HT-29 (cell line): ENCODE data around the gene ZNF148. TPM values are rescaled to one million over a fixed set of nuclear protein-coding genes. Genes with fewer than 3 reads are reported as not detected.

Experiments
- DNase-seq: peaks from one replicate; pipeline ENCODE4 v3.0.0-alpha.2; 2015; ENCODE audit warnings: low spot score
- total RNA-seq: library from RNA; depleted of rRNA; stranded (reverse); fragments of >200 nt; shearing (Covaris generic); gene quantifications from 2 replicates; pipeline ENCODE4 v1.2.3, GENCODE V29; 2014

The ZNF148 gene
- total RNA-seq, 1 experiment from 2014 or later: 18.8 TPM

DNA sequence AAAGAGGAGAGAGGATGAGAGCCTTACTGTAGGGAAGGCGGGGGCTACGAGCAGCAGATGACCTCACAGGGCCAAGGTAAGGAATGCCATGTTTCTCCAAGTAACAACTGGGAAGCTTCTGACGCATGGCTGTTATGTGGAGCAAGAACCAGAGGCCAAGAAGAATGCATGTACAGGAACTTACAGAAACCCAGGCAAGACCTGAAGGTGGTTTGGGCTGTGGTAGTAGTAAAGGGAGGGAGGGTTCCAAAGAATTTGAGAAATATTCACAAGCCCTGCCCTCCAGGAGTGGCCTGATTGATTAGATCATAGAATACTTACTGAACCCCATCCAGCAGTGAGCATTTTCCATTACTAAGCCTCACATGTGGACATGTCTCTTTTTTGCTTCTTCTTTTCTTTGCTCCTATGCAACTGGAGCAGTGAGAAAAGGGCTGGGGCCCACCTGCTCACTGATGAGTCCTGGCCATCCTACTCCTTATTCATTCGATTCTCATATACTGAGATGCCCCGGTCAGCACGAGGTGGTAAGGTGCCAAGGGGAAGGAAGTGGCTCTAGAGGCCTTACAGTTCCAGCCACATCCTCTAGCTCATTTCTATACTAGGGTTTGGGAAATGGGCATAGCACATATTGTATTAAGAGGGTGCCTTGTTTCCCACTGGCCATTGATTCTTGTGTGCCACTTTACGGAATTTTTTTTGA lies 154.2 kb downstream of the ZNF148 start:
- no peak for DNase-seq

DNA sequence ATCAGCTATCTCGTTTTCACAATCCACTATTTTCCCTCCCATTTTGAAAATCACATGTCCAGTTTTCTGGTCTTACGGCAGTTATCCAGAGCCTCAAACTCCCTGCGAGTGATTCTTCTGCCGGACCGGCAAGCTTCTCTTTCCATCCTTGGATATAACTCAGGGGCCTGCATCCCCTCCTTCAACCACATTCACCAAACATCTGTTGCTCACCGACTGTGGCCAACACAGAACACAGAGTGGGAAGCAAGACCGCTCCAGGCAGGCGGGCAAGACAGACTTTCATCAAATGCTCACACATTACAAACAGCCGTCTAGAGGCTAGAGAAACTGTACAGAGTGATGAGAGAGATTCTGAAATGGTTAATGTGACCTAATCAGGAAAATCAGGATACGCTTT lies 154.9 kb downstream of the ZNF148 start:
- DNase-seq: no peak

DNA sequence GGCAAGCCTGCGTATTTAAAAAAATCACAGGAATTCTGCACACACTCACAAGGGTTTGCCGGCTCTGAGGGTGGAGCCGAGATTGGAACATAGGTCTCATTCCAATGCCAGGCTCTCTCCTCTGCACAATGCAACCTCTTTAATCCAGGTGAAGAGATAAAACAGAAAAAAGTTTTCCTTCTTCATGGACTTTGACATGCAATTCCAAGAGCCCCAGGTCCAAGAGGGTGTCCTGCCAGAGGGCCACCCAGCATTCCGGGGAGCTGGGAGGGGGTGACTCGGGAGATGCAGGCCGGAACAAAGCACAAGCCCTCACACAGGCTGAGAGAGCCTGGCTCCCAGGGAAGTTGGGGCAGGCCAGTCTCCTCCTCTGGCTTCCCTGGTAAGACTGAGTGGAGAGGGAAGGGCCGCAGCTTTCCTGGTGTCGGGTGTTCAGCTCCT lies 155.8 kb downstream of the ZNF148 start:
- DNase-seq: peak; percentile 79

DNA sequence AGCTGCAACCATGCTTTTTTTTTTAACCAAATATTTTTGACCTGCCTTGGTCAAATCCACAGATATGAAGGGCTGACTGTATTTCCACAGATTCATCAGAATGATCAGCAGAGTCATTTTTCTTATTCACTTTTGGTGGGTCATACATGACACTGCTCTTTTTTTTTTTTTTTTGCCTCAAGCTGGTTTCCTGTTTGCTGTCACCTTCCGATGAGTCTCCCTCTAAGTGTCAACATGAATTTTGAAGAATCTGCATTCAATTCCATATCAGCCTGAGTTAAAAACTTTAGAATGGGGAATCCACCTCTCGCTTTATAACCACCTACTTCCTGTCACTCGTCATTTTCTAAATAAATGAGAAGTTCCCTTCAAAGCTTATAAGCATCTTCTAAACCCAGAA lies 160.4 kb downstream of the ZNF148 start:
- no peak for DNase-seq

DNA sequence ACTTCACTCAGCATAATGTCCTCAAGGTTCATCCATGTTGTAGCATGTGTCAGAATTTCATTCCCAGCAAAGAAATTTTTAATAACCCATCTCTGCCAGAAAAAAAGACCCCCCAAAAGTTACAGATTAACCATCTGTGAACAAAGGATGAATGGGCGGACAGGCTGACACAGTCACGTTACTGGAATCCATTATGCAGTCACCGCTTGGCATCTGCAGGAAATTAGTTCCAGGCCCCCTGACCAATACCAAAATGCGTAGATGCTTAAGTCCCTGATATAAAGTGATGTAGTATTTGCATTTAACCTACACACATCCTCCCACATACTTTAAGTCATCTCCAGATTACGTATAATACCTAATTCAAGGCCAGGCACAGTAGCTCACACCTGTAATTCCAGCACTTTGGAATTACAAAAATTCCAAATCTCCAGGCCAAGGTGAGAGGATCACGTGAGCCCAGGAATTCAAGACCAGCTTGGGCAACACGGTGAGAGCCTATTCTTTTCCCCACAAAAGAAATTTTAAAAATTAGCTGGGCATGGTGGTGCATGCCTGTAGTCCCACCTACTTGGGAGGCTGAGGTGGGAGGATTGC lies 161.1 kb downstream of the ZNF148 start:
- DNase-seq: no peak

DNA sequence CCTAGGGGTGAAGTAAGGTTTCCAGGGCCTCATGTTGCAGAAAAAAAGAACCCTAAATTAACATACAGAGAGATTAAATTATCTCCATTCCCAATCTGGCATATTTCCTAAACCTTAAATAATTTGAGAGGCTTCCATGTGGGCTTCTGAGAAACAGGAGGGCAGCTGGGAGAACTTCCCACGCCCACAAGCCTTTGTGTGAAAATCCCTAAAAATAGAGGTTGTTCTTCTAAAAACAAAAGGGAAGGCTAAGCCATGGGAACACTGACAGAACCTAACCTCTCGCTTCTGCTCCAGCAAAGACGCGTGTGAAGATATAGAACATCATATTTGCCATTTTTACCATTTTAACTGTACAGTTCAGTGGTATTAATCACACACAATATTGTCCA lies 161.8 kb downstream of the ZNF148 start:
- no peak for DNase-seq

DNA sequence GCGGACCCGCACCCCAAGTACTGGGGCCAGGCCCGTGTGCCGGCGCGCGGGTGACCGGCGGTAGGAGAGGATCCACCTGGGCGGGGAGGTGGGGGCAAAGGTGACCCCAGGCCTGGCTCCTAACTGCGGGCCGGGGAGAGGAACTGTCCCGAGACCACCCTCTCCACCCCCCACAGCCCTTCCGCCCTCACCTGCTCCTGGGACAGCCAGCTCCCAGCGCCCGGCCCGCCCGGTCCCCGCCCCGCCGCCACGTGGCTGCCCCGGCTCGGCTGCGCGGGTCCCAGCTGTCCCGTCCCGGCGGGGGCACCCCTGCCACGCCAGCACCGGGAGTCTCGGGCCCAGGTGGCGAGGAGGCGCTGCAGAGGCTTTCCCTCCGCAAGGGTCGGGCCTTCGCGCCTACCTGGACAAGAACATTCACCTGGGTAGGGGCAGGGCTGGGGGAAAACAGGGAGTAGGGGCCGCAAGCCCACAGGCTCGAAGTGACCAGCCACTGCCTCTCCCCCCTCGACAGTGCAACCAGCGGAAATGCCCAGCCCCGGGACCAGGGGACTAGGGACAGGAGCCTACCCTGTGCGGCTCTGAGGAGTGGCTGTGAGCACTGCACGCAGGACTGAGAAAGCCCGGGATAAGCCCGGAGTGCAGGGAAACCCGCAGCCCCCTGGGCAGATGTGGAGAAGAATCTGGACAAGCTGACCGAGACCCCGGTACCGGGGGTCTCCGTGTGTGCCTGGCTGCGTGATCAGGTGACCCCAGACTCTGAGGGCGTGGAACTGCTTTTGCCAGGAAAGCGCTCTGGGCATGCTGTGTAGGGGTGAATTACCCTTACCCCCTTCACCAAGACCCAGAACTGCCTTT lies 162.4 kb downstream of the ZNF148 start, which contains the start of gene SLC12A8:
SLC12A8 (minus strand) TSS at position 240 of the 855 bp plus-strand sequence. CDS start 1,399 bp downstream, outside the sequence.
- DNase-seq: peak; percentile 54

DNA sequence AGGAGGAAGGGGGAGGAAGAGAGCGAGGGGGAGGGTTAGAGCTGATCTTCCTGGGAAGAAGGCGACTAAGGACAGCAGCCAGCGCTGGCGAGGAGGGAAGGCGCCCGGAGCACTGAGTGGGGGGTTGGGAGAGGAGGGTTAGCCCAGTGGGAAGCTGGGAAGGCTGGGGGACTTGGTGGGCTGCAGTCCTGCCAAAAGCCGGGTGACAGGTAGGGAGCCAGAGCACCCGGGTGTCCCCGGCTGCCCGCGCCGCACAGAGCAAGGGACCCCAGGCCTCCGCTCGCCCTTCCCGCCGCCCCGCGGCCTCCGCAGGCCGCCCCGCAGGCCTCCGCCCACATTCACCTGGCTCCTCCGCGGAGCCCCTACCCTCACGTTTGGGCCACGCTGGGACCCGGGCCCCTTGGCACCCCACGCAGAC lies 163.0 kb downstream of the ZNF148 start:
- DNase-seq: peak; percentile 64

DNA sequence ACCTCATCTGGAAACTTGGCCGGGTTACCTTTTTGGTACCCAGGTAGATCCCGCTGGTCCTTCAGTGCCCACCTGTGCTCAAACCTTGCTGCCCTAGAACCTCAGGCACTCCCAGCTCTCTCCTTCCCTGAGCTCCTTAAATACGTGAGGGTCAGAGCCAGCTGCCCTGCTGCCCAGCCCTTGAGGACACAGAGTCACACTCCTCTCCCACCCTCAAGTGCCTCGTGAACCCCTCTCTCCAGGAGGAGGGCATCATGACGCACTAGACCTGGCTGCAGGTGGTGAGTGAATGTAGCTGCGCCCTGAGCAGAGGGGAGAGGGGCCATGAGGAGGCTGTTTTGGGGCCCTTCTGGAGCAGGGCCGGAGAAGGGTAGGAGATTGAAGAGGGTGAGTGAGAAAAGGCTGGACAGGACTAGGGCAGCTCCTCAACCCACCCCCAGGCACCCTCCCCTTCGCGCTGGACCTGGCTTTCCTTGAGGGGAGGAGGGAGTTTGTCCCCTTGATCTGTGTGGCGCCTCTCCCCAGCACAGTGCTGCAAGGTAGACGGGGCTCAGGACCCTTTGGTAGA lies 163.5 kb downstream of the ZNF148 start:
- DNase-seq: no peak

DNA sequence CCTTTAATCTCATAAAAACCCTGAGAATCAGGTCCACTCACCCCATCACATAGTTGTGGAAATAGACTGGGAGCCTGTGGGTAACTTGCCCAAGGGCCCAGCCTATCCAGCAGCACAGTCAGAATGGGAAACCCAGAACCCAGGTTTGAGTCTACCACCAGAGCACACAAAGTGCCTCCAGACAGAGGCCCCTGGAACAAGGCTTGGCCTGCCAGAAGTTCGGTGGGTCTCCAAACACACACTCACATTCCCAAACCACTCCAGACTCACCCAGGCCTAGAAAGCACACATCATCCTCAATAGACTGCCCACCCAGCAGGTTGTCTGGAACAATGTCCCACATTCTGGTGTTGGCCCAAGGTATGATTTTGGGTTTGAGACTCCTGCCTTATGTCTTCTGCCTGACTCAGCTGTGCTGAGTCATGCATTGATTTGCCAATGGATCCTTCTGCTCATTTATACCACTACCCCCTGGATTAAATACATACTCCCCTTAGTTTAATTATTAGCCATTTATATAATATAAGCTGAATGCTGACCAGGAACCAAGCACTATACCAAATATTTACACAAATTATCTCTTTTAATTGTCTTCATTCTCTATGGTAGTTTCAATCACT lies 167.1 kb downstream of the ZNF148 start:
- peak; percentile 33 for DNase-seq

DNA sequence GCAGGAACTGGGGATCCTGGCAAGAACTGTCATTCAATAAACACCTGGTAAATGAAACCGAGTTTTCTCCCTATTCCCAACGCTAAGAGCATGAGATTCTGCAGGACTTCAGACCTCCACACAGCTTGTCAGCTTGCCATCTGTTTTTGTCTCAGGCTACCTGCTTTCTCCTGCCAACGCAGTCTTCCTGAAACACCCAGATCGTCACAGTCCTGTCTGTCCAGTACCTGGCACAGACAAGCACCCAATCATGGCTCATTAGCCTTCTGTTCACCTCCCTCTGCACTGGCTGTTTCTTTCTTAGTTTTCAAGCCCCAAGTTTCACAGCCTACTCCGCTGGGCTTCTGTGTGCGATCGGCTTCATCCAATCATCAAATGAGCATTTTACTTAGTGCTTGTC lies 167.6 kb downstream of the ZNF148 start:
- peak; percentile 55 for DNase-seq

DNA sequence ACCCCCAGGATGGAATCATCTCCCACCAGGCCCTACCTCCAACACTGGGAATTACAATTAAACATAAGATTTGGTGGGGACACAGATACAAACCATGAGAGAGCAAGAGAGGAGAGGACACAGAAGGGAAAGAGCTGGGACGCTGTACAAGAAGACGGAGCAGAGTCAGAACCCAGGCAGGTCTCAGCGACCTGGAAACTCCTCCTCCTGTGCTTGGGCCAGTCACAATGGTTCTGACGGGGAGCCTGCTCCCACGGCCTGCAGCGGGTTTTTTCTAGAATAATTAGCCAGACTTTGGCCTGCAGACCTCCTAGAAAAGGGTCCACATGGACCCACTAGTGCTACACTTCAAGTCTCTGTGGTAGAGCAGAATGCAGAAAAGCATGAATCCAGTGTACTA lies 168.2 kb downstream of the ZNF148 start:
- DNase-seq: no peak

DNA sequence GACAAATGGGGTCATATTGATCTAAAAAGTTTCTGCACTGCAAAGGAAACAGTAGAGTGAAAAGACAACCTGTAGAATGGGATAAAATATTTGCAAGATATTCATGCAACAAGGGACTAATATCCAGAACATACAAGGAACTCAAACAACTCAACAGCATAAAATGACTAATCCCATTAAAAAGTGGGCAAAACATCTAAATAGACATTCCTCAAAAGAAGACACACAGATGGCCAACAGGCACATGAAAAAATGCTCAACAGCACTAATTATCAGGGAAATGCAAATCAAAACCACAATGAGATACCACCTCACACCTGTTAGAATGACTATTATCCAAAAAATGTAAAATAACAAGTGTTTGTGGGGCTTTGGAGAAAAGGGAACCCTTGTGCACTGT lies 171.4 kb downstream of the ZNF148 start:
- no peak for DNase-seq

DNA sequence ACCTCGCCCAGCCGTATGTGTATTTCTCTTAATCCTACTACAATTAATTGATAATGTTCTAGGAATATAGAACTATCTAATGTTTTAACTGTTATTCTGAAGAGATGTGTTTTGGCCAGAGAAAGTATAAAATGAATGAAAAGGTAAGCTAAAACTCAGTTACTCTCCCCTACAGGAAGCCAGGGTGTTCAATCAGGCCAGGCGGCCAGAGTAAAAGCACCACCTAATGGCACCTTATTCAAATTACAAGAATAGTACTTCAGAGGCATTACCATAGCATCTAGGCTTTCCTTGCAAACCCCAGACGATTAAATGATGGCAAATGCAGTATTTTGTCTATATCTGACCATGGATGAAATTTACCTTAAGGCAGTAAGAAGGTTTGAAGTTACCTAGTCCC lies 172.9 kb downstream of the ZNF148 start:
- peak; percentile 42 for DNase-seq

DNA sequence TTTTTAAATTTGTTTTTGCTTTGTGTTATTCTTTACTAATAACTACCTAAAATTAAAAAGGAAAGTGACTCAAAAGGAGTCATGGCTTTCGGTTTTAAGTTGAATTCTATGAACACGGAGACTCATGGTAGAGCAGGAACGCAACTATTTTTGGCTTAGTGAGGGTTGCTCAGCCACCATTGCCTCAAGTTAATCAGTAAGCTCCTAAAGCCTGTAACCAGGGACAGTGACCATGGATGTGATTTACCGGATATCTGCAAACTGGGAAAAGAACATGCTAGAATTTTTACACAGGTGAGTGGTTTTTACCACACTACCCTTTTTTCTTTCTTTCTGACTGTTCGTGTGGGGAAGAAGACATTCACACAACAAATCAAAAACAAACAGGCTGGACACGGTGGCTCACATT lies 174.4 kb downstream of the ZNF148 start:
- DNase-seq: no peak

DNA sequence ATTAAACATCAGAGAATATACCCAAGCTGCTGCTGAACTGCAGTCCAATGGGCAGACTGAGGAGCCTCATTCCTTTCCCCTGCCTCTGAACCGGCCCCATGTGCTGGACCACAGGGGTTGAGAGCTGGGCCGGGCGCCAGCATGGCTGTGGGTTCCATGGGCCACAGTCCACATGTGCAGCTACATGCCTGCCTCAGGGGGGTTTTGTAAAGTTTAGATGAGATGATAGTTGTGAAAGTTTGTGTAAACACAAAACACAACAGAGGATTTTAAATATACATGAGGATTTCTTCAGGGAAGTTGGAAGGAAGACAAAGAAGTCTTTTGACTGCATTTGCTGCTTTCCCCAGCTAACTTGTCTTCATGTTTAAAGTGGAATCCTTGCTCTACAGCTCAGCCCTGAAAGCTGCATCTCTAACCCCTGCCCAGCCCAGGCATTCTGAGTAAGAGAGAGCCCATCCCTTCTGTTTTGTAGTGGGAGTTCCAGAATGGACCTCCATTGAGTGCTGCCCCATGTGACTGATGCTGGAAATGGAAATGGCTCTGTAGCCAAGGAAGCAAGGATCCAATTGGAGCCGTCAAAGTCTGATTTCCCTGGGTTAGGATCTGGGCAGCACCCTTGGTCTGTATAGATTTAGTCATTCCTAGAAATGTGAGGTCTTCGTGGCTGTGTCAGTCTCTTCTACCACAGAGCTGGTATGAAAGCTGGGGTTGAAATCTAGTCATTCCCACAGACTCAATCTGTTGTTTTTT lies 180.1 kb downstream of the ZNF148 start:
- DNase-seq: no peak

DNA sequence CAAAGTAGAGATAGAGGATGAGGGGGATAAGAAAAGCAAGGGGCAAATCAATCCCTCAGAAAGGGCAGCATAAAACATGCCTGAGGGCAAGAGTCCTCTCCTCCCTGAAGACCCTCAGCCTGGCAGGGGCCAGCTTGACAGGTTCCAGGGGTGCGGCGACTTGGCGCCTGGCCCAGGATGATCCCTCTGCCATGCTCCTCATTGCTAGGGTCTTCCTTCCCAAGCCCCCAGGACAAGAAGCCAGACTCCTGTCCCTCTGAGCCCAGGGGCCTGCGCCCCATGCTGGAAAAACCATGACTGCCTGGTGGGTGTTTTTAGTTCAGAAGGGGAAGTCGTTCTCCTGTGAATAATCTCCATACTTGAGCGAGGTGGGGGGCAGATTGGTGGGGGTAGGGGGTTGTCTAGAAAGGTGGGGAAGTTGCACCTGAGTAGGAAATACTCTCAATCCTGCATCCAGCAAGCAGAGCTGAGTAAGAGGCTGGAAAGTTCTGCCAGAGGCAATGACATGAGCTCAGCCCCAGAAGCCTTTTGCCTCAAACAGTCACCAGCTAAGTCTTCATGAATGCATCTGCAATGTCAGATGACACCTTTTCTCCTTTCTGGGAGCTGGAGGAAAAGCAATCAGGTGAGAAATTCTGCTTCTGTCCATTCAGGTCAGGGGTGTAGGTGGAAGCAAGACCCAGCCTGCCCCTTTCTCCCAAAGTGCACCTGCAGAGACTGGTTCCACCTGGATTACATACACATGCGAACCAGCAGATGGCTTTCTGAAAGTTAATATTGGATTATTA lies 180.9 kb downstream of the ZNF148 start:
- no peak for DNase-seq

DNA sequence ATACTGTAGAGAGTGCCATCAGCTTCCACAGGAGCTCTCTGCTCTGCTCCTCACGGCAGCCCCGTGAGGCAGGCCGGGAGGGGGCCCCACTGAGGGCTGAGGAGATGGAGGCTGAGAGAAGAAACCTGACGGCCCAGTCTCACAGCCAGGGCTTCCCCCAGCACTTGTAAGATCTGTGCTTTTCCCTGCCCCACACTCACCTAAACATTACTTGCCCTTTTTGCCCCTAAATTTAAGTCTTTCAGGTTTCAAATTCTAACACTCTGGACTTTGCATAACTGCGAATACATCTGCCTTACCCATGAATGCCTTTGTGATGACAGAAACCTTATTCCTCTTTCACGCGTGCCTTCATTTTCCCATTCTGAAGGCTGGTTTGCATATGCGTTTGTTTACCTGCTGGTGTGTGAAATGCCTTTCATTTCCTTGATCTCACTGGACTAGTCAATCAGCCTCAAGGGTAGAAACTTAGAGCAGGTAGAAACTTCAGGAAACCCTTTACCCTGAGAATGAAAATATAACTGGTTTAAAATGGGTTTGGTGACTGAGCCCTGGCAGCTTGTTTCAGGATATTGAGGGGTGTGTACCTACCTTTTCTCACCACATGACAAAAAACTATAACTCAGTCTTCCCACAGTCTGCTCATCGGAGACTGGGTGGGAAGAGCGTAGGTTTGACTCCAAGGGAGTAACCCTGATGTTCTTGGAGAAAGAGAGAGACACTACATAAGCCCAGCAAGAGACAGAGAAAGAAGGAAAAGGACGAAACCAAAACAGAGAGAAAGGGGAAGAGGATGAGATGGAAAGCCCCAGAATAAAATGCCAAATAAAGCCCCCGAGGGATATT lies 182.7 kb downstream of the ZNF148 start:
- DNase-seq: no peak

DNA sequence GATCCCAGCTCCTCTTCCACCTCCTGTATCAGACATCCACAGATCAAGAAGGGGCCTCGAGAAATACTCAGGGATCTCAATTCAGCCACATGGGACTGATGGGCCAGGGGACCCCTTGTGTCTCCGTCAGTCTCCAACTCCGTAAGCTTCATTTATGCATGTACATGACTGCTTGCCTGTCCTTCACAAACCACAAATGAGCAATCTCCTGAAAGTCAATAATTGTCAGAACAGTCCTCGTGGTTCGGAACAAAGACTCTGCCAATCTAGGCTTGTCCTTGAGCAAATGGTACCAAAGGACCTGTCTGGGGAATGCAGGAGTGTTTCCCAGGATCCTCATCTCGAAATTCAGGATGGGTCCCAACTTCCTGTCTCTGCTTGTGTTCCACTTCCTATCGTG lies 183.4 kb downstream of the ZNF148 start:
- DNase-seq: no peak
